ENCODE results near the gene SBF2.

Gene SBF2

DNA sequence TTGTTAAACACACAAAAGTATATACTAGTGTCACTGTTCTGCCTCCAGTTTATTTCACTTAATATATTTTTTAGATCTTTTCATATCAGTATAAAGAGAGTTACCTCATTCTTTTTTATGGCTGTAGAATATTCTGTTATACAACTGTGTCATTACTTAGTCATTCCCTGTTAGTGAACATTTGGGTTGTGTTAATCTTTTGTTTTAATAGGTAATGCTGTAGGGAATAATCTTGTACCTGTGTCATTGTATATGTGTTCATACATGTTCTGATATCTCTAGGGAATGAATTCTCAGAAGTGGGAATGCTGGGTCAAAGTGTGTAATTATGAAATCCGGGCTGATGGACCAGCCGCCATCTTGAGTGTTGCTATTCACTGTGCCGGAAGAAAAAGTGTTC is 558.8 kb downstream of the SBF2 start:
- no peak for DNase-seq

DNA sequence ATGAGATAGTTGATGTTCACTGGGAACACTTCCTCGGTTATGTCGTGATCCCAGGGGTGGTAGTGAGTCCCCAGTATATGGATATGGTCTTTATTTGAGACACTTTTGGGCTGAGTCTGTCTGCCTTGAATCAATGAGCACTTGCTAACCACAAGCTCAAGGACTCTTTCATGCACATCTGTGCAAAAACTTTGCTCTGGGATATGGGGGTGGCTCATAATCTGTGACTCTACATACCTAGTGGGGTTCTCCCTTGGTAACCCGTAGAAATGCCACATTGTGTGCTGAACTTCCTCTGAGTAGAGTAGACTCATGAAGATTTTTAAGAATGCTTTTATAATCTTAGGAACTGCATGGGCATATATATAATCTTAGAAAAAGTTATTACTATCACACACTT is 560.8 kb downstream of the SBF2 start:
- no peak for DNase-seq

- DNase-seq: no peak
Measured at GRCh38 chr11:9732453-9732852, 561.6 kb downstream of the SBF2 start.

GRCh38 chr11:9731256-9731655 is 562.8 kb downstream of the SBF2 start:
- no peak for DNase-seq

Data from NCI-H2029 (cell line).